Stimulated activated CD4-positive, alpha-beta T cell treated with anti-CD3 and anti-CD28 coated beads, Interleukin-12 subunit alpha, Interleukin-12 subunit beta, amount 100 ng/mL, for 24 hours (primary cell): ENCODE measurements around the gene FAM120AOS.
A peak's percentile ranks its signal among the peaks of the same experiment; 100 is the strongest.

Experiments
- DNase-seq, 2 experiments: peaks; one replicate each; pipeline ENCODE4 v3.0.0-alpha.2; 2020; ENCODE audit warnings: low read depth in 2 of 2

Gene FAM120AOS

DNA sequence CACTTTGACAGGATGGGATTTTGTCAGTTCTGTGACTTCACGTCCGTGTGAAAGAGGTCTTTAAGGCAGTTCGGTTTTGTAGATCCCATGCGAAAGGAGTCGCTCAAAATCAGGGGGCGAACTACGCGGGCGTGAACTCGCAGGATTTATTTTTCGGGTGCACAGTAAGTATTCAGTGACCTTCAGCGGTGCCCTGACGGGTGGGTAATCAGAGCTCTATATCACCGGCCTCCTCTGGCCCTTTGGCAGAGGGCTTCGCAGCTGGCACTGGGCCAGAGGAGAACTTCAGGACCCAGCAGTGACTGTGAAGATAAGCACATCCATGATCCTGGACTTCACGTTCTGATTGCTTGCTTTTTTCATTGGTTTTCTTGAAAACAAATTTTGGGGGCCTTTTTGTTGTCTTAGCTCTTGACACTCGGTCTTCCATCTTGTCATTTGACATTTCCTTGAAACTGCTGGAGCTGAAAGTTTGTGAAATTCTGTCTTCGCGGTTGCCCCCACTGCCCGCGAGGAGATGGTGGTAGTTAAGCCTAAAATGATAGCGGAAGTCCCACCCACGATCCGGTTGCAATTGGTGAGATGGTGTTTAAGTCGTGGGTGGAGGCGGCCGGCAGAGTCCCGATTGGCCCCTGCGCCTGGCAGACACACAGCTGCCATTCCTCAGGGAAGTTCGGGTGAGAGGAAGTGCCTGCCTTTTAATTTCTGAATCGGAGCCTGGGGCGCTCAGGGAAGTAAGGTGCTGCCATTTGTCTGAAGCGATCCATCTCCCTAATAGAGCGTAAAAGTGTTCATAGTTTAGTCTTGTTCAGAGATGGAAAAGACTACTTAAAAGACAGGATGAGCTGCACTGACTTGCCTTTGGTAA lies at the start of gene FAM120AOS:
Gene FAM120AOS (minus strand): TSS at position 535 of the 868 bp plus-strand sequence. CDS start 872 bp downstream, outside the sequence.
- DNase-seq: peak; percentile 73 to 83

GRCh38 chr9:93501406-93501805 lies 48.0 kb upstream of the FAM120AOS start:
- no peak for DNase-seq

DNA sequence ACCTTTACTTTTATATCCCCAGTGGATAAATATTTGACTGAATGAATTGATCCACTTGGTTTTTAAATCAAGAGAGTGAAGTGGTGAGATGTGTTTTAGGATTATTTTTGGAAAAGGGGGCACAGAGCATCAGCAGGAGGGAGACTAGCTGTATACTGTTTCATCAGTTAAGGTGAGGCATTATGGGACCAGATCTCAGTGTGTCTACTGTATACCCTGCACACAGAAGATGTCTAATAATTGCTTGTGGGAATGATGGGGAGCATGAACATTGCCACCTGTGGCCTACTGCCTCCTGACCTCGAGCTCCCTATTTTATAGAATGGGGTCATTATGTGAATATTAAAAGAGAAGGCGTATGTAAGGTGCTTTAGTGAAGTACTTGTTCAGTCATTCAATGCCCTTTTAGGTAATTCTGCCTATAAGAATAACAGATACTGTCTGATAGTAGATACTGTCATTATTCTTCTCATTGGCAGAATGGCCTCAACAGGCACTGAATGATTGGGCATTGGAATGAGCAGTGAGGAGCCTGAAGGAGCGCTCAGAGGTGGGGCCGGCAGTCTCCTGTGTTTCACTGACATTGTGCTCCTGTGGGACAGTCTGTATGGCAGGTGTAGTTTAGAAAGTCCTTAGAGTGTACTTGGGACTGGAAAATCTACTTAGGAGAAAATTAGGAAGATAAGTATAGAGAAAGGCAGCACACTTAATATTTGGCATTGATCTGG lies 47.4 kb upstream of the FAM120AOS start:
- no peak for DNase-seq

DNA sequence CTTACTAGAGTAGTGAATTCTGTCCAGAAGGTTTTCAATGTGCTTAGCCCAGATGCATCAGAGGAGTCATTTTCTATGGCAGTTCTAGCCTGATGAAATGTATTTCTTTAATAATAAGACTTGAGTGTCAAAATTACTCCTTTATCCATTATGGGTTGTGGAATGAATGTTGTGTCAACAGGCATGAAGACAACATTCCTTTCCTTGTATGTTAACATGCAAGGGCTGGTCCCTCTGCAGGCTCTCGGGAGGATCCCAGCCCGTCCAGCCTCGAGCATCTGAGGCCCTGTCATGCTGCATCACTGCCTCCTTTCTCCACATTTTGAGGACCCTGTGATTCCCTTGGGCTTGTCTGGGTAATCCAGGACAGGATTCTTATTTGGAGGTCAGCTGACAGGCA lies 42.9 kb upstream of the FAM120AOS start:
- no peak for DNase-seq

DNA sequence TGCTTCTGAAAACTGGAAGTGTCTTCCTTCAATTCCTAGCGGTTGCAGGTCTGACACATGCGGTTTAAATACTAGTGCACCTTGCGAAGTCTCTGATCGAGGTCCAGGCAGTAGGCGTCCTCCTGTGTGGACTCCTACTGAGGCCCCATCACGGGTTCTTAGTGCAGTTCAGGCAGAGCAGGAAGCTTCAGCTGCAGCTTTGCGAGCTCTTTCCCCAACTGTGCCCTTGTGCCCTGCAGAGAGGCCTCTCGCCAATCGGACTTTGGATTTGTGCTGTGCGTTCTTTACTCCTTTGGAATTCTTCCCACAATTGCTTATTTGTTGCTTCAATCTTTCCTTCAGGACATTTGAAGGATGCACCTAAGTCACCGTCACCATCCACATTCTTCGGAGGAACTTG lies 40.6 kb upstream of the FAM120AOS start:
- DNase-seq: no peak

GRCh38 chr9:93492327-93492726 lies 38.9 kb upstream of the FAM120AOS start:
- no peak for DNase-seq

GRCh38 chr9:93491593-93492232 lies 38.3 kb upstream of the FAM120AOS start:
- no peak for DNase-seq

GRCh38 chr9:93488244-93488643 lies 34.9 kb upstream of the FAM120AOS start:
- no peak for DNase-seq

- DNase-seq: no peak
Observed at GRCh38 chr9:93486268-93486667, 32.9 kb upstream of the FAM120AOS start.

DNA sequence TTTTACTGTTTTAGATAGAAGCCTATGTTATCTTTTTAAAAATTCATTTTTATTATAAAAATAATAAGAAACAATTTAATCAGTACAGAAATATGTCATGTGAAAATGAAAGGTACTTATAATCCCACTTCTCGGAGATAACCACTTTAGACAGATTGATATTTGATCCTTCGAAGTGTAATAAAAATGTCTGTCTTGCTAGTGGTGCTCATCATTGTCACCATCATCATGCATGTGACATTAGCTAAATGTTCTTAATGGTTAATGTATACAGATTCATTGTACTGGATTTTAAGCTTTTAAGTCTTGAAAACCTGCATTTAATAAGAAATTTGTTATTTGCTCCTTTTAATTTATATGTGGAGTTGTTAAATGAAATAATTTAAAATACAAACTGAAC lies 30.1 kb upstream of the FAM120AOS start:
- no peak for DNase-seq

DNA sequence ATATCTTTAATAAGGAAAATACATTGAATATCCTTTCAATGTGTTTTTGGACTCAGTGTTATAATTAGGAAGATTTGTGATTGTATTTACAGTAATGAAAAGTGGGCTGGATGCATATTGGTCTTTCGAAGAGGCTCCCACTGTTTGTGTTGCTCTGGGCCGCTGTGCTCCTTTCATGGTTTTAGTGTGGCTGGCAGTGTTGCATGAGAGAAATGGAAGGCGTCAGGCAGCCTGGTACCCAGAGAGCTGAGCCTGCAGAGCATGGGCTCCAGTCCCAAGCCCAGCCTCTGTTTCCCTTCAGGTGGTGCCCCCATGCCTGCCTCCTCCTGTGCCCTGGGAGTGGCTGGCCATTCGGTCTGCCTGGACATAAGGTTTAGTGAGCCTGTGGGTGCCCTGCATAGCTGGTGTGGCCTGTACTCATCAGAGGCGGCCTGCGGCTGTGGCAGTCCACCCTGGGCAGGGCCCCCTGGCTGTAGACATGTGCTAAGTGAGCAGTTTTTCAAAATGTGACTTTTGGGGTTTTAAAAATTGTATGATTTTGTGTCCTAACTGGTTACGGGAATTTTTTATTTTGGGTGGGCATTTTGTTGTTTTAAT lies 27.4 kb upstream of the FAM120AOS start:
- DNase-seq: no peak

GRCh38 chr9:93480262-93480661 lies 26.9 kb upstream of the FAM120AOS start:
- DNase-seq: no peak

- DNase-seq: no peak
Observed at GRCh38 chr9:93479726-93480125, 26.3 kb upstream of the FAM120AOS start.

GRCh38 chr9:93477397-93477796 lies 24.0 kb upstream of the FAM120AOS start:
- DNase-seq: no peak

DNA sequence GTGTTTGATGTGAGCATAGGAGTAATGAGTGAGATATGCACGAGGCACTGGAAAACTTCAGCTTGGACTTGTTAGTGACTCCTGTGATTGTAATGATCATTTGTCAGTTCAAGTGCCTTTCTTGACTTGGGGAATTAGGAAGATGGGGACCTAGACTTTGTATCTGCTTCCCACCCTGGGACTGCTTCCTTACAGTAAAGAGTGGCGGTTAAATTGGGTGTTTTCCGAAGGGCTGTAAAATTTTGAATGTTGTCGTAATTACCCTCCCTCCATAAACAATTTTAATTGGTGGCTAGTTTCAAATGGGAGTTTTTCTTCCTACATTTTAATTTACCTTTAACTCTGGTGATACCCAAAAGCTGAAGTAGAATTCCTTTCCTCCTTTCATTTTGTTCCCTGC lies 23.5 kb upstream of the FAM120AOS start:
- DNase-seq: no peak

DNA sequence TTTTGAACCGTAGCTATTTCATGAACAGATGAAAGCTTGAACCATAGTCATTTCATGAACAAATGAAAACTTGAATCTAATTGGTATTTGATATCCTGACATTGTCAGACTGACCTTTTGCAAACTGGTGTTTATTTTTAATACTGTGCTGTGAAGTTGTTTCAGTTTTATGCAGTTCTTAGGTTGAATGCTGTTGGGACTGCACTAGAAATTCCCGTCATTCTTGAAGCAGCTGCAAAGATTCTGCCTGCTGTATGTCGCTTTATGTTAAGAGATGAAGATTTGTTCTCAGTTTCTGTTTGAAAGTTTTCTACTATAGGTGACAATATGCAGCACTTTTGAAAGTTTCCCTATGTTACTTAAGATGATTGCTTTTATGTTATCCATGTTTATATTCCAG lies 22.5 kb upstream of the FAM120AOS start:
- DNase-seq: no peak

DNA sequence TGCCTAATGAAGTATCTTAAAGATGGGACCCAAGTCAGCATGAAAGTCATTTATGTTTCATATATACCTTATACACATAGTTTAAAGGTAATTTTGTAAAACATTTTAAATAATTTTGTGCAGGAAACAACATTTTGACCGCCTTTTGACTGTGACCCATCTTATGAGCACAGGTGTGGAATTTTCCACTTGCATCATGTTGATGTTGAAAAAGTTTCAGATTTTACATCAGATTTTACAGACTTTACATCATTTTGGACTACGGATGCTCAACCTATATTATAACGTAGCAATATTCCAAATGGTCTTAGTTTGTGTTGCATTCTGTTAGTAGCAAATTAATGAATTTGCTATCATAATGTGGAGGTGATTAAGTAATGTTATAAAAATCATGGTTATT lies 21.7 kb upstream of the FAM120AOS start:
- DNase-seq: no peak

- no peak for DNase-seq
Observed at GRCh38 chr9:93473411-93473810, 20.0 kb upstream of the FAM120AOS start.

GRCh38 chr9:93471124-93471523 lies 17.7 kb upstream of the FAM120AOS start:
- no peak for DNase-seq

GRCh38 chr9:93470391-93470790 lies 17.0 kb upstream of the FAM120AOS start:
- DNase-seq: no peak

GRCh38 chr9:93468763-93469456 lies 15.5 kb upstream of the FAM120AOS start:
- no peak for DNase-seq

GRCh38 chr9:93467462-93467861 lies 14.1 kb upstream of the FAM120AOS start:
- no peak for DNase-seq
